Stimulated activated CD8-positive, alpha-beta memory T cell treated with anti-CD3 and anti-CD28 coated beads, Interleukin-7, amount 100 ng/mL, for 48 hours (primary cell): ENCODE results near the gene RPS21.

Source experiments
- DNase-seq, 2 donors: peaks; one replicate each; pipeline ENCODE4 v3.0.0-alpha.2; 2020; ENCODE audit warnings: low read depth in 1 of 2; ENCODE audit errors: extremely low read depth in 1 of 2

RPS21 gene

DNA sequence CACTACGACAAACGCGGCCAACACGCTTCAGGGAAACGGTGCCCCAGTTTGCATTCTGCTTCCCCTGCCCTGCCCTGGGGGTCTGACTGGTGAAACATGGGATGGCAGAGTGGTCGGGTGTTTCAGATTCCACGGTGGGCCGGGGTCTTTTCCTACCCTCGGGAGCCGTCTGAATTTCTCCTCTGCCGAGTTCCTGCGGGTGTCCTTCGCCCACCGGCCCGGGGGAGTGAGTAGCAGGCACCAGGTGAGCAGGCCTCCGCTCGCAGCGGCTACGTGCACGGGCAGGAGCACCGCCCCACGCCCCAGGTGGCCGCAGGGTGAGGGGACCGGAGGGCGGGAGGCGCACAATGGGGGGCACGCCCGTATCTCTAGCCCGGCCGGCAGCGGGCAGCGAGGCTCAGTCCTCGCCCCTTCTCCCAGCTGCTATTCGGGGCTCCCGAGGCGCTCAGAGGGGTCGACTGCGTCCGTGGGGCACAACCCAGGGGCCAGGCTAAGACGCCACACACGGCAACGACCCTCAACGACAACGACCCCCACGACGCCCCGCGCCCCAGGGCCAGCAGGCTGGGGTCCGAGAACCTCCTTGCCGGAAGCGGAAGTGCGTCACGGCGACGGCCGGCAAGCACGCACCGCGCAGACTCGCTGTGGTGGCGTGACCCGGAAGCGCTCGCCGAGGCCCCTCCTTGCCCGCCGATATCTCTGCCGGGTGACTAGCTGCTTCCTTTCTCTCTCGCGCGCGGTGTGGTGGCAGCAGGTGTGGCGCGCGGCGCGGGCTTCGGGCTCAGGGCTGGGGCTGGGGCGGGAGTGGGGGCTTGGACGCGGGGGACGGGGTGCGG, at the start of gene RPS21:
Gene RPS21, plus strand, starts transcription at position 721 of the 836 bp plus-strand sequence. CDS start 236 bp downstream, outside the sequence.
- DNase-seq = peak; percentile 85 to 86

DNA sequence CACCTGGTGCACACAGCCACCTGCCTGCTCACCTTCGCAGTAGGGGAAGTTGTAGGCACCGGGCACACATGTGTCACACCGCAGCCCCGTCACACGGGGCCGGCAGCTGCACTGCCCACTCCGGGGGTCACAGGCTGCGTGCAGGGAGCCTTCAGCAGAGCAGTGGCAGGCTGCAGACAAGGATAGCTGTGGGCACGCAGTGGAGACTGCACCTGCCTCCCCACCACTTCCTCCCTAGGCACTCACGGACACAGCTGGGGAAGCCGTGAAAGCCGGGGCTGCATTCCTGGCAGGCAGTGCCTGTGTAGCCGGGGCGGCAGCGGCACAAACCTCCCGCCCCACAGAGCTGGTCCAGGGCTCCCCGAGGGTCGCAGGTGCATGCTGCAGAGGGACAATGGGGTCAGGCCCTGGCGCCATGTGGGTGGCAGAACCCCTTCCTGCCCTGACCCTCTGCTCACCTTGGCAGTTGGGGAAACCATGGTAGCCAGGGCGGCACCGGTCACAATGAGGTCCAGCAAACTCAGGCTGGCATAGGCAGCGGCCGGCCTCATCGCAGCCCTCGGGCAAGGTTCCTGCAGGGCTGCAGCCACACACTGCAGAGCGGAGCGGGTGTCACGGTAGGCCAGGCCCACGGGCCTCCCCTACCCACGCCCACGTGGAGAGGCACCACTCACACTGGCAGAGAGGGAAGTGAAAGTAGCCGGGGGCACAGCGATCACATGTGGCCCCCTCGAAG, 49.2 kb upstream of the RPS21 start:
- no peak for DNase-seq

GRCh38 chr20:62338294-62338620, 48.6 kb upstream of the RPS21 start:
- no peak for DNase-seq

DNA sequence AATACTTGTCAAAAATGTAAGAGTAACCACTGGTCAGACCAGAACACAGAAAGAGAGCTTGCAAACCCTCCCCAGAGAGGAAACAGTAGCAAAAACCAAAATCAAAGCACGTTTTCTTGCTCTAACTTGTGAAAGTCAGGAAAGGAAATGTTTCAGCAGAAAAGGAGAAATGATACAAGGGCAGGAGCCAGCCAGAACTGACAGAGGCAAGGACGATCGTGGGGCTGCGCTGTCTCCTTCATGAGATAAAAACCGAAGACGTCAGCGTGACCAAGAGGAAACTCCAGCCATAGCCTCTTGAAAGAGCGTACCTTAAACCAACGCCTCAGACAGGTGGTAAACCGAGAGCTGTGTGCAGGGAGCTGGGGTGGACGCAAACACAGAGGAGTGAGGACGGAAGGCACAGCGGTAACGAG, 47.2 kb upstream of the RPS21 start:
- no peak for DNase-seq

GRCh38 chr20:62342910-62343309, 44.0 kb upstream of the RPS21 start:
- no peak for DNase-seq

DNA sequence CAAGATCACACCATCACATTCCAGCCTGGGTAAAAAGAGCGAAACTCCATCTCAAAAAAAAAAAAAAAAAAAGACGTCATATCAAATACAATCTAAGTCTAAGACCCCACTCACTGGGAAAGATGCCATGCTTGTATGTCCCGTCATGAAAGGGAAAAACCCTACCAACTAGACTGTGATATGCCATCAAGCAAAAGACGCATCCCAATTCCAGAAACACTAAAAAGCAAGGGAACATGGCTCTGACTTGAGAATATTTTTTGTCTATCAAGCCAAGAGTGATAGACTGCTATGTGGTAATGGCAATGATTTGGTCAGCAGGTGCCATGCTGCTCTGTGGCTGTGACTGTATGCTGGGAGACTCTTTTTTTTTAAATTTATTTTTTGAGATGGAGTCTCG, 42.8 kb upstream of the RPS21 start:
- DNase-seq = no peak

DNA sequence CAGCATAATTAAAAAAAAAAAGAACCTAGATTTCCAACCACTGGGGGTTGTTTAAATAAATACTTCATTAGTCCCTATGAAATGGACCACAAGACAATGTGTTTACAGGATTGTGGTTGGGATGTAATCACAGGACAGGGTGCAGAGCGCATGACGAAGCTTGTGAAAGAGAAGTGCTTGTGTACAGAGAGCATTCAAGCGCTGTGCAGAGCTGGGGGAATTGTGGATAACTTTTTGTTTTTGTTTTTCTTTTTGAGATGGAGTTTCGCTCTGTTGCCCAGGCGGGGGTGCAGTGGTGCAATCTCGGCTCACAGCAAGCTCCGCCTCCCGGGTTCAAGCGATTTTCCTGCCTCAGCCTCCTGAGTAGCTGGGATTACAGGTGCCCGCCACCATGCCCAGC, 42.1 kb upstream of the RPS21 start:
- no peak for DNase-seq

- no peak for DNase-seq
These were observed 41.1 kb upstream of the RPS21 start for GRCh38 chr20:62345681-62346370.

DNA sequence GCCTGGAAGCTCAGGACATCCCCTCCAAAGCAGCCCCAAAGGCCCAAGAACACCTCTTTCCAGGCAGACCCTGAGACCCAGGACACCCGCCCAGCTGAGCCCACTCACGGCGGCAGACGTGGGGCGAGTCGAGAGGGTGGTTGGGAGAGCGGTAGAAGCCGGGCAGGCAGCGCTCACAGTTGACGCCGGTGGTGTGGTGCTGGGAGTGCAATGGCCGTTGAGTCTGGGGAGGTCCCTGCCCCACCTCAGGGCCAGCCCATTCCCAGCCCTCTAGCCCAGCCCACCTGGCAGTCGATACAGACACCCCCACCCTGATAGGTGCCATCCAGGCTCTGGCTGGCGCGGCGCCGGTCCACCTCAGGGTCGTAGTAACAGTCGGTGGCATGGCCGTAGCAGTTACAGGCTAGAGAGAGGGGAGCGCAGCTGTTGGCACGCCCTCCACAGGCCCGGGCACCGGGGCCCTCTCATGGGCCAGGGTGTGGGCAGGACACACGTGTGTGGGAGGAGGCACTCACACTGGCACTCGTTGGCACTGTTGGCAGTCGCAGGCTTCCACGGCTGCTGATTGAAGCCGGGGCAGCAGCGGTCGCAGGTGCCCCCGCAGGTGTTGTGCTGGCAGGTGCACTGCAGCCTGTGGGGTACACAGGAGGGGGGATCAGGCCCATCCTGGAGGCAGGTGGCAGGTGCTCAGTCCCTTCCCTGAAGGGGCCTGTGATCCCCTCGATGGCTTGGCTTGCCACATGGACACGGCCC, 40.3 kb upstream of the RPS21 start:
- no peak for DNase-seq

GRCh38 chr20:62347151-62347404, 39.8 kb upstream of the RPS21 start:
- DNase-seq = no peak

- DNase-seq = no peak
These were observed 39.5 kb upstream of the RPS21 start for GRCh38 chr20:62347445-62347844.

DNA sequence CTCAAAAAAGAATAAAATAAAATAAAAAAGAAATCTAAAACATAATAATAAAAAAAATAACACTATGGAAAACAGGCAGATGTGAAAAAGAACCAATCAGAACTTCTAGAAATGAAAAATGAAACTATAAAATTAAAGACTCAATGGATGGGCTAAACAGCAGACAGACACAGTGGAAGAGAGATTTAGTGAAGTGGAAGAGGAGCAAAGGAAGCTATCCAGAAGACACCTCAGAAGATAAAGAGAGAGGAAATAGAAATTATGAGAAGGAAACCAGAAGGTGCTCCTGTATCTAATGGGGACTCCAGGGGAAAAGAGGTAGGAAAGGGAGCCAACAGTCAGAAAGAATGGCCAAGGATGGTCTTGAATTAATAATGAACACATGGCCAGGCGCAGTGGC, 38.3 kb upstream of the RPS21 start:
- DNase-seq = no peak

DNA sequence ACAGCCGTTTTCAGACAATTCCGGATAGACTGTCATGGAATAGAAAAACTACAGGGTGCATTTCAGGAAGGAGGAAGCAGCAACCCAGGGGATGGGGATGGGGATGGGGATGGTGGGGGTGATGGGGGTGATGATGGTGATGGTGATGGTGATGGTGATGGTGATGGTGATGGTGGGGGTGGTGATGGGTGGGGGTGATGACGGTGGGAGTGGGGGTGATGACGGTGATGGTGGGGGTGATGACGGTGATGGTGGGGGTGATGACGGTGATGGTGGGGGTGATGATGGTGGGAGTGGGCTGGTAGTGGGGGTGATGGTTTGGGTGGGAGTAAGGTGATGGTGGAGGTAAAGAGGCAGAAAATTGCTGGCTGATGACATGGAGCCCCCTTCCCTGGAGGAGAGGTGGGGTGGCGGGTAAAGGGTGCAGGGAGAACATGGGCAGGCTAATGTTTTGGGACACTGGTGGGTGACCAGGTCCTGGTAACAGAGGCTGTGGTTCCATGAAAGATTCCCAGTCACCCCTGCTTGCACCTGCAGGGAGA, 37.3 kb upstream of the RPS21 start:
- DNase-seq = no peak

DNA sequence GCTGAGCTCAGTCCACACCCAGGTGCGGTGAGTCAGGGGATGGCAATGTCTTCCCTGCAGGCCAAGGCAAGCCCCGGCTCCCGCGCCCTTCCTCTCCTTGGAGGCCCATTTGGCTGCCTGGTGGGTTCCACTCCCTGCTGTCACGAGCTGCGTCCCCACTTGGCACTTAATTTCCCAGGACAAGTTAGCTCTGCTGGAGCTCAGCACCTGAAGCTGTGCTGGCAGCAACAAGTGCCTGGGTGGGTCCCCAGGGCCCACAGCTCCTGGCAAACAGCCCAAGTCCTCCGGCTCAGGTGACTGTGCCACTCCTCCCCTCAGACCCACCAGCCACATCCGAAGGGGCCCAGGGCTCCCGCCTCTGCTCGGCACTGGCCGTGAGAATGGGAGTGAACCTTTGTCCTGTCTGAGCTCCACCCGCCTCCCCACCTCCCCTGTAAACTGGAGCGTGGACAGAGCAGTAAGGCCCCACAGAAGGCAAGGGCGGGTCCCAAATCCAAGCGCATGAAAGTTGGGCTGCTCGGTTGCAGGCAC, 36.7 kb upstream of the RPS21 start:
- DNase-seq = no peak

DNA sequence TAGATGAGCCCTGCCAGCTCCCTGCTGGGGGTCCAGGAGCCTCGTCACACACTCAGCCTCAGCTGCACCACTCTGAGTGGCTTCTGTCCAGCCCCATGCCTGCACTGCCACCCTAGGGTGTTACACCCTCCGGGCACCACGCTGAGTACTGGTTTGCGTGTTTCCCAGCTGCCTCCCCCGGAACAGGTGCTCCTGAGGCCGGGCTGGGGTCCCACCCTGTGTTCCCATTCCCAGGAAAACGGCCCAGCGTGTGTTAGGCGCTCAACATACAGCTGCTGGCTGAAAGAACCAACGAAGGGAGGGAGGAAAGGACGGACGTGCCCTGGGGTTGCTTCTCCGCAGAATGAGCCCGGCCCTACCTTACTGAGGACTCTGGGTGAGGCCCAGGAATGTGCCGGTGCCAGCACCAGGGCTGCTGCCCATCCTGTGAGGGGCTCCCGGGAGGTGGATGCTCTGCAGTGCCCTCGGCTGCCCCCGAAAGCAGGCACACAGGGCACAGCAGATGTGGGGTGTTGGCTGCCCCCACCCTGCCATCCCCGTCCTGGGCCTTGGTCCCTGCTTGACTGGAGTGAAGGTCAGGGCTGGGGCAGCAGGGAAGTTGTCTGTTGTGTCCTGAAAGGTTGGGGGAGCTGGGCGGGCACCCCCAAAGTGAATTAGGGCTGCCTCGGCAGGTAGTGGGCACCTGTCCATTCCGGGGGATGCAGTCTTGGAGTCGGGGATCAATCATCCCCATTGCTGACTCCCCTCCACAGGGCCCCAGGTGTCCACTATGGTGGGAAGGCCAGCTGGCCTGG, 36.1 kb upstream of the RPS21 start:
- no peak for DNase-seq

DNA sequence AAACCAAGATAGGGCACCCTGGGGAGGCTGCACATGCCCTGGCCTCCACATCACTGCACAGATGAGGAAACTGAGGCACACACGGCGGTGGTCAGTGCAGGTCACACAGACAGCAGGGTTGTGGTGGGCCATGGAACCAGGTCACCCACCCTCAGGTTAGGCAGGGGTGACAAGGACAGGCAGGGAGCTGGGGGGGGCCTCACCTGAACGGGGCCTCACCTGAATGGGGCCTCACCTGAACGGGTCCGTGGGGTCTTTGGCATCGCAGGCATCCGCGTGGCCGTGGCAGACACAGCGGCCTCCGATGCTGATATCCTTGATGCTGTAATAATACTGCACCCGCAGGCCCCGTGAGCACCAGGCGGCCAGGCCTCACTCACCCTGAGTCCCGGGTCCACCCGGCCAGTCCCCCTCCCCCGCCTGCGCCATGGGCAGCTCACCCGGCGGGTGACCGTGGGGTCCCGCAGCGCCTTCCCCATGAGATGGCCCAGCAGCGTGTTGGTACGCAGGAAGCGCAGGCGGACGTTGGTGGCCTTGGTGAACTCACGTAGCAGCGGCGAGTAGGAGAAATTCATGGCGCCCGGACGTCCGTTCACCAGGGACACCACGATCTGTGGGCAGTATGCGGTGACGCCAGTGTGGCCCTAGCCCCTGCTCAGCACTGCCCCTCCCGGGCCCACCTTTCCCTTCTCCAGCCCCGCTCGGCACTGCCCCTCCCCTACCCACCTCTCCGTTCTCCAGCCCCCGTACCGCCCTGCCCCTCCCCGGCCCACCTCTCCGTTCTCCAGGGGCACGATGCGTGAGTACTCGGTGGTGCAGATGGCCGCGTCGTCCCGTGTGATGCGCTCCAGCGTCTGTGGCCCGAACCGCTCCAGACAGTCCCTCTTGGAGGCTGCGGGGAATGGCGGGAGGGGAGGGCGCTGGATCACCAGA, 35.2 kb upstream of the RPS21 start:
- no peak for DNase-seq

DNA sequence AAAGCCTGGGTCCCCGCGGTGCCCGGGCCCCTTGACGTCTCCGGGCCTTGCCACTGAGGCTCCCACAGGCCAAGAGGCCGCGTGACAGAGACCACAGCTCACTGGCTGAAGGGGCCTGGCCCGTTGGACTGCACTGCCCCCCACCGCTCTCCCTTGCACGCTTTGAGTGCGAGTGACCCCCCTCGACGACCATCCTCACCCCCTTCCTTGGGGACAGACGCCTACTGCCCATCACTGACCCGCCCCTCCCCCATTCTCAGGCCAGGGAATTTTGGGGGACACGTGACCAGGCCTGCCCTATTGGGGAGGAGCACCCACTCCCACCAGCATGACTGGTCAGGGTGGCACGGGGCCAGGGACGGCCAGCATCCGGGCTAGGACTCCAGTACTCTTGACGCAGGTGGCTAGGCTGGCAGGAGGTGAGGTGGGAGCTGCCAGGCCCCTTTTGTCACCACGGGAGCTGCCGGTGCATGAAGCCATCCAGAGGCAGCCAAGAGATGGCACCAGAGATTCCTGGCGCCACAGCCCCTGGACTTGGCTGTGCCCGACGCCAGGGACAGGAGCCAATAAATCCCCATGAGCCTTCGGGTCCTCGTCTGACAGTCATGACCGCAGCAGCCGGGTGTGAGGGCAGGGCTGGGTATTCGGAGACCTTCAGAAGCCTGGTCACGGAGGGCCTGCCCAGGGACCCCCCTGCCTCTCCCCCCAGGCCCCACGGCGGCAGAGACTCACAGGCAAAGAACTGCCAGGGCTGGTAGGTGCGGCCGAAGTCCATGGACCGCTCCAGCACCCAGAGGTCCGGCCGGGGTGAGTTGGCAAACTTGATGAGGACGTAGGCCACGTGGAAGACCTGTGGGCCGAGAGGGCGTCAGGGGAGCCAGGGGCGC, 34.3 kb upstream of the RPS21 start:
- DNase-seq = no peak
